Type B pancreatic cell (in vitro differentiated cells): ENCODE results near the gene KIF1A. TPM values are rescaled to one million over a fixed set of nuclear protein-coding genes. Genes with fewer than 3 reads are reported as not detected.
A peak's percentile ranks its signal among the peaks of the same experiment; 100 is the strongest.

Source experiments
- DNase-seq: peaks from one replicate; pipeline ENCODE4 v3.0.0; 2021; ENCODE audit warnings: mixed read lengths; ENCODE audit not compliant: unreplicated experiment; ENCODE audit errors: extremely low spot score
- H3K27ac Mint-ChIP-seq: 2 replicates; pipeline ENCODE4 v1.8.0; 2021; ENCODE audit warnings: mild to moderate bottlenecking, mixed read lengths
- H3K27me3 Mint-ChIP-seq: 2 replicates; pipeline ENCODE4 v1.8.0; 2021; ENCODE audit warnings: mixed read lengths
- H3K36me3 Mint-ChIP-seq: 2 replicates; pipeline ENCODE4 v1.8.0; 2021; ENCODE audit warnings: mixed read lengths
- H3K4me1 Mint-ChIP-seq: one replicate; pipeline ENCODE4 v1.8.0; 2021; ENCODE audit warnings: mixed read lengths; ENCODE audit not compliant: unreplicated experiment
- H3K4me3 Mint-ChIP-seq: 2 replicates; pipeline ENCODE4 v1.8.0; 2021; ENCODE audit warnings: mild to moderate bottlenecking, mixed read lengths
- H3K9me3 Mint-ChIP-seq: 2 replicates; pipeline ENCODE4 v1.8.0; 2021; ENCODE audit warnings: mixed read lengths
- total RNA-seq: library from RNA; stranded (reverse); gene quantifications from 2 replicates; pipeline ENCODE4 v1.2.1, GENCODE V29; 2021; ENCODE audit warnings: low replicate concordance
- TF ChIP-seq, protein P1 (sequence below): fragments of 200-600 bp; sonication (generic); conservative IDR thresholded peaks from 2 replicates; pipeline ENCODE4 v1.5.0; 2021; ENCODE audit warnings: antibody characterized with exemption, mild to moderate bottlenecking

The KIF1A gene
- total RNA-seq, 1 donor from 2014 or later = 78.4 TPM

- no peaks in the 10 kb centered on the region for H3K27me3 Mint-ChIP-seq
These were observed 101.0 kb downstream of the KIF1A start for GRCh38 chr2:240718896-240719490.

DNA sequence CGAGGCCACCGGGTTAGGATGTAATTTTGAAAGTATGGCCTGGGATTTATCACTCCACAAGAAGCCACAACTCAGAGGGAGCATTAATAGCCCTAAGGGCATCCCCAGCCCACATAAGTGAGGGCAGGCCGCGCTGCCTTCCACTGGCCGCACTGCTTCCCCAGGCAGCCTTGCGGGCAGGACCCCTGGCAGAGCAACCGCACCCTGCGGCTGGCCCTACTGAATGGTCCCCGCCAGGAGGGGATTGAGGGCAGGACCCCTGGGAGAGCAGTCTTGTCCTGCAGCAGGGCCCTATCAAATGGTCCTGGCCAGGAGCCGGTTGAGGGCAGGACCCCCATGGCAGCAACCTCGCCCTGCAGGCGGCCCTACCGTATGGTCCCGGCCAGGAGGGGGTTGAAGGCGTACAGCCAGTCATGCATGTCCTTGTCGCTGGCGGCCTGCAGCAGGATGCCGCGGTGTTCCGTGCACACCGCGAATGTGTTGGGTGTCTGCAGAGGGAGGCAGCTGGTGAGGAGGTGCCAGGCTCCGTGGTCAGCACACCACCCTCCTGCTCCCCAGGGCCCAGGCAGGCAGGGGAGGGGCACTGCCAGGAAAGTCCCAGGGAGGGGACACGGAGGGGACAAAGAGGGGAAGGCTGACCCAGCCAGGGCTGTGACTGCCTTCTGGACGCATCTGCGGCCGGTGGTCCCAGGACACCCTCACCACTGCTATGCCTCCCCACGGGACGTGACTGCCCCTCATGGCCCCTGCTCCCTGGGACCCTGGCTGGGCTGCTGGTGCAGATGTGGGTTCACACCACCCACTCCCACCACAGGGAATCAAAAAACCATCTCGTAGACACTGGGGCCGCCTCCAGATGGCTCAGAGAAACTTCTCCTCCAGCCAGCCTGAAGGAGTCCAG lies 102.1 kb downstream of the KIF1A start:
- TF ChIP-seq, protein P1, sequence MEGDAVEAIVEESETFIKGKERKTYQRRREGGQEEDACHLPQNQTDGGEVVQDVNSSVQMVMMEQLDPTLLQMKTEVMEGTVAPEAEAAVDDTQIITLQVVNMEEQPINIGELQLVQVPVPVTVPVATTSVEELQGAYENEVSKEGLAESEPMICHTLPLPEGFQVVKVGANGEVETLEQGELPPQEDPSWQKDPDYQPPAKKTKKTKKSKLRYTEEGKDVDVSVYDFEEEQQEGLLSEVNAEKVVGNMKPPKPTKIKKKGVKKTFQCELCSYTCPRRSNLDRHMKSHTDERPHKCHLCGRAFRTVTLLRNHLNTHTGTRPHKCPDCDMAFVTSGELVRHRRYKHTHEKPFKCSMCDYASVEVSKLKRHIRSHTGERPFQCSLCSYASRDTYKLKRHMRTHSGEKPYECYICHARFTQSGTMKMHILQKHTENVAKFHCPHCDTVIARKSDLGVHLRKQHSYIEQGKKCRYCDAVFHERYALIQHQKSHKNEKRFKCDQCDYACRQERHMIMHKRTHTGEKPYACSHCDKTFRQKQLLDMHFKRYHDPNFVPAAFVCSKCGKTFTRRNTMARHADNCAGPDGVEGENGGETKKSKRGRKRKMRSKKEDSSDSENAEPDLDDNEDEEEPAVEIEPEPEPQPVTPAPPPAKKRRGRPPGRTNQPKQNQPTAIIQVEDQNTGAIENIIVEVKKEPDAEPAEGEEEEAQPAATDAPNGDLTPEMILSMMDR = no peak
- no peak for DNase-seq
- H3K27ac Mint-ChIP-seq = no peak overlapping the region
- H3K36me3 Mint-ChIP-seq = no peaks in the 10 kb centered on the region
- H3K4me1 Mint-ChIP-seq = no peaks in the 10 kb centered on the region
- no peaks in the 10 kb centered on the region for H3K9me3 Mint-ChIP-seq
- no peaks in the 10 kb centered on the region for H3K27me3 Mint-ChIP-seq
- H3K4me3 Mint-ChIP-seq = no peak overlapping the region

More at GRCh38 chr2:240718896-240719490, 101.0 kb downstream of the KIF1A start:
- TF ChIP-seq, protein P1 = no peak
- Mint-ChIP-seq H3K27ac (no peak overlapping the region), H3K36me3 (no peaks in the 10 kb centered on the region), H3K9me3 (no peaks in the 10 kb centered on the region), H3K4me1 (no peaks in the 10 kb centered on the region), H3K4me3 (no peak overlapping the region)
- no peak for DNase-seq

- DNase-seq = no peak
- H3K4me1 Mint-ChIP-seq = no peaks in the 10 kb centered on the region
- no peaks in the 10 kb centered on the region for H3K9me3 Mint-ChIP-seq
- H3K27me3 Mint-ChIP-seq = no peaks in the 10 kb centered on the region
- TF ChIP-seq, protein P1 = no peak
- H3K4me3 Mint-ChIP-seq = no peak overlapping the region
- no peak overlapping the region for H3K27ac Mint-ChIP-seq
- no peaks in the 10 kb centered on the region for H3K36me3 Mint-ChIP-seq
These were observed 102.8 kb downstream of the KIF1A start for GRCh38 chr2:240717181-240717641.

DNA sequence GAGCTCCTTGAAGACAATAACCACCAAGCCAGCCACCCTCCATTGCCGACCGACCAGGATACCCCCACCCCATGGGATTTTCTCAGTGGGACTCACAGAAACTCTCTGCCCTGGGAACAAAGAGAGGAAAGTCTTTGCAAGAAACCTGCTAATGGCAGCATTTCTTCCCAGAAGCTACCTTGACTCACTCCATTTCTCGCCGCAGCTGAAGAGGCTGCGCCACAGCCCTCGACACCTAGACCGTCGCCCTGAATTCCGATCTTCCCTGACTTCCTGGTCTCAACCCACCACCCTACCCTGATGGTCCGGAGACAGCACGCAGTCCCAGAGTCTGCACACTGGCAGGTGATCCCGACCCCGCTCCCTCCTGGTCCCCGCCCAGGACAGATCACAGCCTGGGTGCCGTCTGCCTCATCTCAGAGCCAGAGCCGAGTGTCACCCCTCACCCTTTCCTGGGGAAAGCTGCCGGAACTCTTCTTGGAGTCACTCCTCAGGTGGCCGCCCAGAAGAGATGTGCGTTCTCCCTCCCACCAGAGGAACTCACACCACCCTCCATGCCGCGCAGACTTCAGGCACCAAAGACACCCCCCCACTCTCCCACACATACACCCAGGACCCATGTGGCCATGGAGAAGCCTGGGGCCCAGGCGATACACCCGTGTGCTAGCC lies 103.8 kb downstream of the KIF1A start:
- H3K27ac Mint-ChIP-seq = peak overlapping the region; percentile 66
- TF ChIP-seq, protein P1 = no peak
- no peak overlapping the region for H3K4me3 Mint-ChIP-seq
- DNase-seq = no peak
- H3K36me3 Mint-ChIP-seq = no peaks in the 10 kb centered on the region
- H3K27me3 Mint-ChIP-seq = no peaks in the 10 kb centered on the region
- no peaks in the 10 kb centered on the region for H3K9me3 Mint-ChIP-seq
- H3K4me1 Mint-ChIP-seq = no peaks in the 10 kb centered on the region

- no peaks in the 10 kb centered on the region for H3K36me3 Mint-ChIP-seq
- no peaks in the 10 kb centered on the region for H3K9me3 Mint-ChIP-seq
- H3K4me3 Mint-ChIP-seq = no peak overlapping the region
- no peak overlapping the region for H3K27ac Mint-ChIP-seq
- DNase-seq = no peak
- TF ChIP-seq, protein P1 = no peak
- H3K27me3 Mint-ChIP-seq = no peaks in the 10 kb centered on the region
- no peaks in the 10 kb centered on the region for H3K4me1 Mint-ChIP-seq
These were observed 105.0 kb downstream of the KIF1A start for GRCh38 chr2:240714747-240715725.
